ENCODE data around the gene ZMYM3.

The ZMYM3 gene

GRCh38 chrX:71210816-71211215 is 43.1 kb downstream of the ZMYM3 start:
- DNase-seq = no peak

GRCh38 chrX:71199252-71200008 is 54.5 kb downstream of the ZMYM3 start:
- DNase-seq = no peak

- DNase-seq = no peak
These were observed 55.9 kb downstream of the ZMYM3 start for GRCh38 chrX:71198066-71198465.

- no peak for DNase-seq
These were observed 57.8 kb downstream of the ZMYM3 start for GRCh38 chrX:71195964-71196649.

GRCh38 chrX:71191248-71191647 is 62.7 kb downstream of the ZMYM3 start:
- DNase-seq = no peak

Measured in NCI-H2029 treated with DMSO at 0.1 percent for 48 hours (cell line).